Liver (tissue), 9 donors: ENCODE data around the gene DAPK1. TPM values are rescaled to one million over a fixed set of nuclear protein-coding genes. Genes with fewer than 3 reads are reported as not detected.

Experiments
- DNase-seq: peaks from one replicate; pipeline ENCODE4 v3.0.0-alpha.2; 2017; ENCODE audit warnings: low spot score
- H3K27ac ChIP-seq, 2 donors: one replicate each; pipeline ENCODE4 v1.7.0; 2013; ENCODE audit warnings: inconsistent platforms in 2 of 2, low read length in 2 of 2, control low read depth in 1 of 2, low read depth in 1 of 2, mild to moderate bottlenecking in 1 of 2
- H3K27me3 ChIP-seq, 4 donors: one replicate each; pipeline versions ENCODE4 v1.6.1 to v1.7.0; 2013; ENCODE audit warnings: low read length in 3 of 4, inconsistent platforms in 1 of 4, mild to moderate bottlenecking in 1 of 4, moderate library complexity in 1 of 4; ENCODE audit not compliant: control insufficient read depth in 4 of 4, insufficient read depth in 4 of 4
- H3K36me3 ChIP-seq, 4 donors: one replicate each; pipeline versions ENCODE4 v1.6.1 to v1.7.0; 2013; ENCODE audit warnings: low read length in 3 of 4, mild to moderate bottlenecking in 3 of 4, low read depth in 1 of 4, moderate library complexity in 1 of 4; ENCODE audit not compliant: control insufficient read depth in 4 of 4, insufficient read depth in 3 of 4
- H3K4me1 ChIP-seq, 4 donors: one replicate each; pipeline versions ENCODE4 v1.6.1 to v1.7.0; 2013; ENCODE audit warnings: low read length in 3 of 4, mild to moderate bottlenecking in 3 of 4, moderate library complexity in 1 of 4; ENCODE audit not compliant: control insufficient read depth in 4 of 4, insufficient read depth in 4 of 4
- H3K4me3 ChIP-seq, 3 donors: one replicate each; pipeline versions ENCODE4 v1.6.1 to v1.7.0; 2013; ENCODE audit warnings: low read length in 3 of 3, control low read depth in 1 of 3, low read depth in 1 of 3, mild to moderate bottlenecking in 1 of 3
- H3K9ac ChIP-seq, 2 donors: one replicate each; pipeline ENCODE4 v1.7.0; 2013; ENCODE audit warnings: low read length in 2 of 2, mild to moderate bottlenecking in 2 of 2, moderate library complexity in 2 of 2, control low read depth in 1 of 2, low read depth in 1 of 2
- H3K9me3 ChIP-seq, 4 donors: one replicate each; pipeline versions ENCODE4 v1.6.1 to v1.7.0; 2013; ENCODE audit warnings: low read length in 3 of 4; ENCODE audit not compliant: control insufficient read depth in 4 of 4
- EGR1 ChIP-seq, 2 donors: IDR thresholded peaks; 2 replicates each; pipeline ENCODE4 v1.6.1; 2016 to 2018; ENCODE audit warnings: antibody characterized with exemption in 2 of 2, low read depth in 2 of 2
- FOXA1 ChIP-seq: IDR thresholded peaks from 2 replicates; pipeline ENCODE4 v1.6.1; 2016; ENCODE audit warnings: antibody characterized with exemption
- FOXA2 ChIP-seq: IDR thresholded peaks from 2 replicates; pipeline ENCODE4 v1.6.1; 2016; ENCODE audit warnings: antibody characterized with exemption
- GABPA ChIP-seq, 2 donors: IDR thresholded peaks in 1 of 2; conservative IDR thresholded peaks in 1 of 2; 2 replicates each; pipeline ENCODE4 v1.6.1; 2016; ENCODE audit warnings: antibody characterized with exemption in 2 of 2, mild to moderate bottlenecking in 1 of 2, moderate library complexity in 1 of 2
- HNF4A ChIP-seq, 2 donors: conservative IDR thresholded peaks; 2 replicates each; pipeline ENCODE4 v1.6.1; 2016; ENCODE audit warnings: antibody characterized with exemption in 2 of 2, mild to moderate bottlenecking in 2 of 2
- HNF4G ChIP-seq: IDR thresholded peaks from 2 replicates; pipeline ENCODE4 v1.6.1; 2016; ENCODE audit warnings: antibody characterized with exemption
- JUND ChIP-seq, 2 donors: IDR thresholded peaks; 2 replicates each; pipeline ENCODE4 v1.6.1; 2016; ENCODE audit warnings: antibody characterized with exemption in 2 of 2
- NR2F2 ChIP-seq: IDR thresholded peaks from 2 replicates; pipeline ENCODE4 v1.6.1; 2016; ENCODE audit warnings: antibody characterized with exemption
- RAD21 ChIP-seq, 2 donors: IDR thresholded peaks; 2 replicates each; pipeline ENCODE4 v1.6.1; 2016; ENCODE audit warnings: antibody characterized with exemption in 2 of 2, mild to moderate bottlenecking in 2 of 2
- RXRA ChIP-seq, 2 donors: IDR thresholded peaks; 2 replicates each; pipeline ENCODE4 v1.6.1; 2017 to 2018; ENCODE audit warnings: antibody characterized with exemption in 2 of 2, mild to moderate bottlenecking in 1 of 2
- SP1 ChIP-seq: IDR thresholded peaks from 2 replicates; pipeline ENCODE4 v1.6.1; 2018; ENCODE audit warnings: antibody characterized with exemption, mild to moderate bottlenecking
- TAF1 ChIP-seq: conservative IDR thresholded peaks from 2 replicates; pipeline ENCODE4 v1.6.1; 2016; ENCODE audit warnings: antibody characterized with exemption, mild to moderate bottlenecking
- YY1 ChIP-seq: IDR thresholded peaks from 2 replicates; pipeline ENCODE4 v1.6.1; 2016; ENCODE audit warnings: antibody characterized with exemption, mild to moderate bottlenecking
- WGBS: extraction: QIAGEN DNeasy Blood & Tissue Kit; methylation state at CpG from one replicate; pipeline ENCODE4 v1.1.7; 2013; 5-methylcytosine and 5-hydroxymethylcytosine counted together
- polyA plus RNA-seq, 2 donors: library from polyadenylated mRNA; stranded (reverse) in 1 of 2; unstranded in 1 of 2; fragments of 200-250 nt in 1 of 2; fragments of >200 nt in 1 of 2; fragmentation: Nextera tagmentation in 1 of 2; extraction: Ambion mirVana in 1 of 2; gene quantifications; one replicate each; pipeline versions ENCODE4 v1.2.1 to v1.2.3, GENCODE V29; 2013 to 2015
- total RNA-seq, 2 donors: library from RNA; depleted of rRNA; stranded (reverse); fragments of >200 nt; gene quantifications; one replicate each; pipeline ENCODE4 v1.2.3, GENCODE V29; 2014
- TF ChIP-seq, protein P1 (sequence below): IDR thresholded peaks from 2 replicates; pipeline ENCODE4 v1.6.1; 2016; ENCODE audit warnings: antibody characterized with exemption, mild to moderate bottlenecking
- TF ChIP-seq, protein P2 (sequence below): fragments of 150-350 bp; IDR thresholded peaks from 2 replicates; pipeline ENCODE4 v1.5.1; 2017; ENCODE audit warnings: improper control_type of control experiment, low read depth, low read length; ENCODE audit not compliant: missing input control
- TF ChIP-seq, protein P3 (sequence below): IDR thresholded peaks from 2 replicates; pipeline ENCODE4 v1.6.1; 2016; ENCODE audit warnings: antibody characterized with exemption
- TF ChIP-seq, protein P4 (sequence below): IDR thresholded peaks from 2 replicates; pipeline ENCODE4 v1.6.1; 2016; ENCODE audit warnings: antibody characterized with exemption
- TF ChIP-seq, protein P5 (sequence below): IDR thresholded peaks from 2 replicates; pipeline ENCODE4 v1.6.1; 2016; ENCODE audit warnings: antibody characterized with exemption
- donor health status: healthy.
- donor health status: healthy.
- donor health status: healthy.
- donor health status: healthy.
- donor health status: healthy.

The DAPK1 gene
- total and polyA plus RNA-seq, 4 donors, result 14.0 to 40.8 (median 21.8) TPM

DNA sequence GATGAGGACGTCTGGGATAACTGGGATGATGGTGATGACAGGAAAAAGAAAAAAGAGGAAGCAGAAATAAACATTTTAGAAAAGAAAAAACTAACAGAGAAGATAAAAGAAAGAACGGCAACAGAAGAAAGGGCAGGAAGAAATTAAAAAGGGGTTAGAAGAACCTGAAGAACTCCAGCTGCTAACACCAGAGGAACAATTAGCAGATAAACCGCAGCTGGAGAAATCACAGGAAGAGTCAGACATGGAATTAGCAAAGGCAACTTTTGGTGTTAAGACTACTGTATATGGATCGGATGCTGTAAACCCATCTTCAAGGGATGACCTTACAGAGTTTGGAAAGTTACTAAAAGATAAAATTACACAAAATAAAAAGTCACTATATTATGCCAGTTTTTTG is 243.7 kb downstream of the DAPK1 start (continued):
- TF ChIP-seq TAF1, result no peak
- TF ChIP-seq RXRA (IDR thresholded peaks at IDR 0.05), result no peak

DNA sequence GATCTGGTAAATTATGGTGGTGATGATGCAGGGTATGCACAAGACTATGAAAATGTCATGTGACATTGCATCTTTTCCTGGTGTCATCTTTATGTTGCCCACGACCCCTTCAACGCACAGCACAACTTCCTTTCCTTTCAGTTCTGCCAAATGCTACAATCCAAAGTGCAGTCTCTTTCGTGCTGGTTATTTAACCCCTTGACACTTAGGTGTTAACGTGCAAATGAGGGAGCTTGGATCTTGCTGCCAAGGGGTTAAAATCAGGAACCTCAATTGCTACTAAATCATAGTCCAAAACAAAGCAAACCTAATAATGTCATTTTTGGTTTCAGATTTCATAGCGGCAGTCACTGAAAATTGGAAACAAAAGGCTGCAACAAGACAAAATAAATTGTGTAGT is 244.2 kb downstream of the DAPK1 start:
- peaks cover 0 to 8% (median 1%) of the 10 kb centered on the region in 4 donors for H3K4me1 ChIP-seq
- H3K27me3 ChIP-seq, result no peaks in the 10 kb centered on the region
- H3K36me3 ChIP-seq, result no peaks in the 10 kb centered on the region
- WGBS, result 9% methylated on average over 5 of the region's 5 CpGs
- no peak overlapping the region for H3K9ac ChIP-seq
- H3K27ac ChIP-seq, result no peak overlapping the region
- H3K4me3 ChIP-seq, result no peak overlapping the region
- TF ChIP-seq FOXA1, result no peak
- no peak for TF ChIP-seq EGR1 (IDR thresholded peaks at IDR 0.05; ENCODE audit: low read depth in 2 of 2)
- TF ChIP-seq HNF4A (conservative IDR thresholded peaks at IDR 0.05), result peak; percentile 21 to 29
- no peak for TF ChIP-seq HNF4G
- TF ChIP-seq, protein P1, sequence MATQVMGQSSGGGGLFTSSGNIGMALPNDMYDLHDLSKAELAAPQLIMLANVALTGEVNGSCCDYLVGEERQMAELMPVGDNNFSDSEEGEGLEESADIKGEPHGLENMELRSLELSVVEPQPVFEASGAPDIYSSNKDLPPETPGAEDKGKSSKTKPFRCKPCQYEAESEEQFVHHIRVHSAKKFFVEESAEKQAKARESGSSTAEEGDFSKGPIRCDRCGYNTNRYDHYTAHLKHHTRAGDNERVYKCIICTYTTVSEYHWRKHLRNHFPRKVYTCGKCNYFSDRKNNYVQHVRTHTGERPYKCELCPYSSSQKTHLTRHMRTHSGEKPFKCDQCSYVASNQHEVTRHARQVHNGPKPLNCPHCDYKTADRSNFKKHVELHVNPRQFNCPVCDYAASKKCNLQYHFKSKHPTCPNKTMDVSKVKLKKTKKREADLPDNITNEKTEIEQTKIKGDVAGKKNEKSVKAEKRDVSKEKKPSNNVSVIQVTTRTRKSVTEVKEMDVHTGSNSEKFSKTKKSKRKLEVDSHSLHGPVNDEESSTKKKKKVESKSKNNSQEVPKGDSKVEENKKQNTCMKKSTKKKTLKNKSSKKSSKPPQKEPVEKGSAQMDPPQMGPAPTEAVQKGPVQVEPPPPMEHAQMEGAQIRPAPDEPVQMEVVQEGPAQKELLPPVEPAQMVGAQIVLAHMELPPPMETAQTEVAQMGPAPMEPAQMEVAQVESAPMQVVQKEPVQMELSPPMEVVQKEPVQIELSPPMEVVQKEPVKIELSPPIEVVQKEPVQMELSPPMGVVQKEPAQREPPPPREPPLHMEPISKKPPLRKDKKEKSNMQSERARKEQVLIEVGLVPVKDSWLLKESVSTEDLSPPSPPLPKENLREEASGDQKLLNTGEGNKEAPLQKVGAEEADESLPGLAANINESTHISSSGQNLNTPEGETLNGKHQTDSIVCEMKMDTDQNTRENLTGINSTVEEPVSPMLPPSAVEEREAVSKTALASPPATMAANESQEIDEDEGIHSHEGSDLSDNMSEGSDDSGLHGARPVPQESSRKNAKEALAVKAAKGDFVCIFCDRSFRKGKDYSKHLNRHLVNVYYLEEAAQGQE, result no peak
- DNase-seq, result no peak
- peaks cover 0 to 8% (median 0%) of the 10 kb centered on the region in 4 donors for H3K9me3 ChIP-seq

DNA sequence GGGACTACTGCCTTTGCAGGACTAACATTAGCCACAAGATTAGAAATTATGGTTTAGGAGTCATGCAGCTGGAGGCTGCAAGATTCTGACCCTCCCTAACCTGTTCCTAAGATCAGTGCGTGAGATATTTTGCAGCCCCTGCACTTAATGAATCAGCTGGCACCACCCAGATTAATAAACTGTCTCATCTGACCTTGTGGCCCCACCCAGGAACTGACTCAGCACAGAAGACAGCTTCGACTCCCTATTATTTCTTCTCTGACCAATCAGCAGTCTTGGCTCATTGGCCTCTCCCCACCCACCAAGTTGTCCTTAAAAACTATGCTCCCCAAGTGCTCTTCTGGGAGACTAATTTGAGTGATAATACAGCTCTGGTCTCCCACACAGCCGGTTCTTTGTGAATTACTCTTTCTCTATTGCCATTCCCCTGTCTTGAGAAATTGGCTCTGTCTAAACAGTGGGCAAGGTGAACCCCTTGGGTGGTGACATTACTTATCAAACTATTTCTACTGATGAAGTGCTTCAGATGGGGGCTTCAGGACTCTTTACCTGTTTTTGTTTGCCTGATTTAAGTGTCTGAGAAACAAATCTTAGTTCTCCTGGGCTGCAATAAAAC is 245.3 kb downstream of the DAPK1 start:
- no peak for DNase-seq
- no peak overlapping the region for H3K27ac ChIP-seq
- no peaks in the 10 kb centered on the region for H3K27me3 ChIP-seq
- H3K9me3 ChIP-seq, result peaks cover 0 to 8% (median 0%) of the 10 kb centered on the region in 4 donors
- no peaks in the 10 kb centered on the region for H3K36me3 ChIP-seq
- TF ChIP-seq HNF4A (conservative IDR thresholded peaks at IDR 0.05) (no peak), EGR1 (IDR thresholded peaks at IDR 0.05; ENCODE audit: low read depth in 2 of 2) (no peak), GABPA (IDR thresholded peaks at IDR 0.05 in 1 of 2, conservative IDR thresholded peaks at IDR 0.05 in 1 of 2) (no peak), NR2F2 (no peak), RAD21 (IDR thresholded peaks at IDR 0.05) (no peak), YY1 (no peak), HNF4G (no peak), RXRA (IDR thresholded peaks at IDR 0.05) (no peak), FOXA2 (no peak), TAF1 (no peak), JUND (IDR thresholded peaks at IDR 0.05) (no peak), SP1 (no peak), FOXA1 (no peak)
- TF ChIP-seq, protein P1, result no peak
- TF ChIP-seq, protein P2, sequence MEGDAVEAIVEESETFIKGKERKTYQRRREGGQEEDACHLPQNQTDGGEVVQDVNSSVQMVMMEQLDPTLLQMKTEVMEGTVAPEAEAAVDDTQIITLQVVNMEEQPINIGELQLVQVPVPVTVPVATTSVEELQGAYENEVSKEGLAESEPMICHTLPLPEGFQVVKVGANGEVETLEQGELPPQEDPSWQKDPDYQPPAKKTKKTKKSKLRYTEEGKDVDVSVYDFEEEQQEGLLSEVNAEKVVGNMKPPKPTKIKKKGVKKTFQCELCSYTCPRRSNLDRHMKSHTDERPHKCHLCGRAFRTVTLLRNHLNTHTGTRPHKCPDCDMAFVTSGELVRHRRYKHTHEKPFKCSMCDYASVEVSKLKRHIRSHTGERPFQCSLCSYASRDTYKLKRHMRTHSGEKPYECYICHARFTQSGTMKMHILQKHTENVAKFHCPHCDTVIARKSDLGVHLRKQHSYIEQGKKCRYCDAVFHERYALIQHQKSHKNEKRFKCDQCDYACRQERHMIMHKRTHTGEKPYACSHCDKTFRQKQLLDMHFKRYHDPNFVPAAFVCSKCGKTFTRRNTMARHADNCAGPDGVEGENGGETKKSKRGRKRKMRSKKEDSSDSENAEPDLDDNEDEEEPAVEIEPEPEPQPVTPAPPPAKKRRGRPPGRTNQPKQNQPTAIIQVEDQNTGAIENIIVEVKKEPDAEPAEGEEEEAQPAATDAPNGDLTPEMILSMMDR, result no peak
- TF ChIP-seq, protein P3, sequence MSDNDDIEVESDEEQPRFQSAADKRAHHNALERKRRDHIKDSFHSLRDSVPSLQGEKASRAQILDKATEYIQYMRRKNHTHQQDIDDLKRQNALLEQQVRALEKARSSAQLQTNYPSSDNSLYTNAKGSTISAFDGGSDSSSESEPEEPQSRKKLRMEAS, result no peak
- TF ChIP-seq, protein P4, sequence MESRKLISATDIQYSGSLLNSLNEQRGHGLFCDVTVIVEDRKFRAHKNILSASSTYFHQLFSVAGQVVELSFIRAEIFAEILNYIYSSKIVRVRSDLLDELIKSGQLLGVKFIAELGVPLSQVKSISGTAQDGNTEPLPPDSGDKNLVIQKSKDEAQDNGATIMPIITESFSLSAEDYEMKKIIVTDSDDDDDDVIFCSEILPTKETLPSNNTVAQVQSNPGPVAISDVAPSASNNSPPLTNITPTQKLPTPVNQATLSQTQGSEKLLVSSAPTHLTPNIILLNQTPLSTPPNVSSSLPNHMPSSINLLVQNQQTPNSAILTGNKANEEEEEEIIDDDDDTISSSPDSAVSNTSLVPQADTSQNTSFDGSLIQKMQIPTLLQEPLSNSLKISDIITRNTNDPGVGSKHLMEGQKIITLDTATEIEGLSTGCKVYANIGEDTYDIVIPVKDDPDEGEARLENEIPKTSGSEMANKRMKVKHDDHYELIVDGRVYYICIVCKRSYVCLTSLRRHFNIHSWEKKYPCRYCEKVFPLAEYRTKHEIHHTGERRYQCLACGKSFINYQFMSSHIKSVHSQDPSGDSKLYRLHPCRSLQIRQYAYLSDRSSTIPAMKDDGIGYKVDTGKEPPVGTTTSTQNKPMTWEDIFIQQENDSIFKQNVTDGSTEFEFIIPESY, result no peak
- TF ChIP-seq, protein P5, sequence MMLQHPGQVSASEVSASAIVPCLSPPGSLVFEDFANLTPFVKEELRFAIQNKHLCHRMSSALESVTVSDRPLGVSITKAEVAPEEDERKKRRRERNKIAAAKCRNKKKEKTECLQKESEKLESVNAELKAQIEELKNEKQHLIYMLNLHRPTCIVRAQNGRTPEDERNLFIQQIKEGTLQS, result no peak
- peaks cover 0 to 8% (median 3%) of the 10 kb centered on the region in 4 donors for H3K4me1 ChIP-seq
- 84% methylated on average over 3 of the region's 3 CpGs for WGBS
- no peak overlapping the region for H3K9ac ChIP-seq
- H3K4me3 ChIP-seq, result no peak overlapping the region
